ENCODE data around the gene FGF3.

FGF3 gene

GRCh38 chr11:69822676-69823494 lies 3.7 kb upstream of the FGF3 start:
- DNase-seq: no peak

- DNase-seq: no peak
These were observed 2.4 kb upstream of the FGF3 start for GRCh38 chr11:69821511-69822040.

- no peak for DNase-seq
These were observed 1.2 kb upstream of the FGF3 start for GRCh38 chr11:69820441-69820840.

GRCh38 chr11:69819541-69820070 lies 390 bp upstream of the FGF3 start:
- DNase-seq: no peak

- no peak for DNase-seq
These were observed 999 bp downstream of the FGF3 start for GRCh38 chr11:69818231-69818602.

GRCh38 chr11:69817265-69818230 lies 1.7 kb downstream of the FGF3 start:
- no peak for DNase-seq

GRCh38 chr11:69816671-69817070 lies 2.5 kb downstream of the FGF3 start:
- DNase-seq: no peak

- DNase-seq: no peak
These were observed 3.2 kb downstream of the FGF3 start for GRCh38 chr11:69815973-69816372.

- no peak for DNase-seq
These were observed 4.3 kb downstream of the FGF3 start for GRCh38 chr11:69814902-69815301.

- DNase-seq: no peak
These were observed 4.8 kb downstream of the FGF3 start for GRCh38 chr11:69814411-69814810.

GRCh38 chr11:69813839-69814238 lies 5.4 kb downstream of the FGF3 start:
- no peak for DNase-seq

GRCh38 chr11:69812946-69813345 lies 6.3 kb downstream of the FGF3 start:
- DNase-seq: no peak

- no peak for DNase-seq
These were observed 7.0 kb downstream of the FGF3 start for GRCh38 chr11:69812256-69812655.

GRCh38 chr11:69811431-69811830 lies 7.8 kb downstream of the FGF3 start:
- DNase-seq: no peak

- DNase-seq: no peak
These were observed 8.7 kb downstream of the FGF3 start for GRCh38 chr11:69810289-69811118.

GRCh38 chr11:69808667-69809086 lies 10.5 kb downstream of the FGF3 start:
- no peak for DNase-seq

GRCh38 chr11:69807106-69807815 lies 12.0 kb downstream of the FGF3 start:
- no peak for DNase-seq

- no peak for DNase-seq
These were observed 14.3 kb downstream of the FGF3 start for GRCh38 chr11:69804769-69805508.

GRCh38 chr11:69803604-69804218 lies 15.5 kb downstream of the FGF3 start:
- DNase-seq: no peak

GRCh38 chr11:69803022-69803421 lies 16.2 kb downstream of the FGF3 start:
- DNase-seq: no peak

GRCh38 chr11:69802590-69802989 lies 16.6 kb downstream of the FGF3 start:
- no peak for DNase-seq
